DMS53 (cell line): ENCODE results near the gene USP2.
A peak's percentile ranks its signal among the peaks of the same experiment; 100 is the strongest.

Experiments used
- DNase-seq: peaks from one replicate; lab custom pipeline; 2025; lab: John Stamatoyannopoulos, UW

The USP2 gene

GRCh38 chr11:119381181-119381988 is at the start of gene USP2:
USP2 (minus strand) TSS chr11:119381690; CDS start chr11:119373480, 8,210 bp downstream.
- DNase-seq, result peak; percentile 99

GRCh38 chr11:119427279-119427678 is 45.8 kb upstream of the USP2 start:
- no peak for DNase-seq

GRCh38 chr11:119426142-119426541 is 44.7 kb upstream of the USP2 start:
- DNase-seq, result no peak

- DNase-seq, result no peak
Measured at GRCh38 chr11:119424775-119425174, 43.3 kb upstream of the USP2 start.

- no peak for DNase-seq
Measured at GRCh38 chr11:119424276-119424675, 42.8 kb upstream of the USP2 start.

- DNase-seq, result no peak
Measured at GRCh38 chr11:119423509-119424254, 42.2 kb upstream of the USP2 start.

GRCh38 chr11:119422809-119423508 is 41.5 kb upstream of the USP2 start, which contains the start of gene THY1:
THY1 (minus strand) TSS chr11:119423172; CDS start chr11:119420905, 2,267 bp downstream.
- DNase-seq, result no peak

GRCh38 chr11:119421941-119422808 is 40.7 kb upstream of the USP2 start:
- DNase-seq, result no peak

- no peak for DNase-seq
Measured at GRCh38 chr11:119421351-119421750, 39.9 kb upstream of the USP2 start.

GRCh38 chr11:119420631-119421030 is 39.1 kb upstream of the USP2 start:
- no peak for DNase-seq

- DNase-seq, result no peak
Measured at GRCh38 chr11:119419834-119420492, 38.5 kb upstream of the USP2 start.

- DNase-seq, result no peak
Measured at GRCh38 chr11:119419246-119419645, 37.8 kb upstream of the USP2 start.

GRCh38 chr11:119418759-119419158 is 37.3 kb upstream of the USP2 start:
- DNase-seq, result no peak

GRCh38 chr11:119417726-119418540 is 36.4 kb upstream of the USP2 start:
- DNase-seq, result no peak

- no peak for DNase-seq
Measured at GRCh38 chr11:119416606-119417580, 35.4 kb upstream of the USP2 start.

GRCh38 chr11:119415966-119416365 is 34.5 kb upstream of the USP2 start:
- no peak for DNase-seq

GRCh38 chr11:119415517-119415916 is 34.0 kb upstream of the USP2 start:
- no peak for DNase-seq

GRCh38 chr11:119414734-119415133 is 33.2 kb upstream of the USP2 start:
- no peak for DNase-seq

- no peak for DNase-seq
Measured at GRCh38 chr11:119414321-119414720, 32.8 kb upstream of the USP2 start.
